Measurements from ENCODE around the gene TGFBRAP1.

- TF ChIP-seq EZH2 (IDR thresholded peaks at IDR 0.05; ENCODE audit: borderline replicate concordance, low read depth, low read length, severe bottlenecking) (no peak), CTCF (IDR thresholded peaks at IDR 0.05; ENCODE audit: extremely low read depth in 1 of 2, insufficient read depth in 1 of 2, low read depth in 1 of 2, low read length in 2 of 2) (no peak), JUN (IDR thresholded peaks at IDR 0.05; ENCODE audit: borderline replicate concordance, insufficient read depth, insufficient read length, low read depth) (no peak), POLR2AphosphoS5 (IDR thresholded peaks at IDR 0.05; ENCODE audit: insufficient read depth, low read depth, low read length) (peak; percentile 46)
Observed at GRCh38 chr2:105362862-105363591, 33.5 kb upstream of the TGFBRAP1 start.
